ENCODE results near the gene LILRA1.

Gene LILRA1

GRCh38 chr19:54650108-54650655, 56.8 kb downstream of the LILRA1 start:
- Histone ChIP-seq H2AFZ (ENCODE audit: low read depth, low read length, severe bottlenecking) (no peak overlapping the region), H3K9me2 (replicated peaks; ENCODE audit: insufficient read depth, low read length) (no peaks in the 10 kb centered on the region), H3K36me3 (ENCODE audit: low read length) (no peaks in the 10 kb centered on the region), H3K9ac (ENCODE audit: low read length) (no peak overlapping the region), H3K4me3 (ENCODE audit: insufficient read depth, low read length, poor library complexity, severe bottlenecking) (no peak overlapping the region), H3K27me3 (ENCODE audit: low read length) (no peaks in the 10 kb centered on the region), H4K20me1 (ENCODE audit: low read depth, low read length) (no peaks in the 10 kb centered on the region), H3F3A (ENCODE audit: insufficient read depth) (no peaks in the 10 kb centered on the region), H3K4me2 (ENCODE audit: low read depth, low read length, poor library complexity, severe bottlenecking) (no peak overlapping the region), H3K79me2 (ENCODE audit: insufficient read depth, low read length) (no peaks in the 10 kb centered on the region), H3K27ac (ENCODE audit: low read depth, low read length) (no peak overlapping the region), H3K9me3 (ENCODE audit: insufficient read depth, low read length) (no peaks in the 10 kb centered on the region)
- TF ChIP-seq EZH2phosphoT487 (conservative IDR thresholded peaks at IDR 0.05; ENCODE audit: low read length), result no peak
- no peak for TF ChIP-seq CTCF (IDR thresholded peaks at IDR 0.05; ENCODE audit: insufficient read depth, low read length, poor library complexity, severe bottlenecking)
